Keratinocyte (primary cell): ENCODE measurements around the gene MRPL39. TPM values are rescaled to one million over a fixed set of nuclear protein-coding genes. Genes with fewer than 3 reads are reported as not detected.

ENCODE experiments used
- DNase-seq: peaks from one replicate; pipeline ENCODE4 v3.0.0-alpha.2; 2011; ENCODE audit warnings: low read depth, missing footprints, low spot score
- FAIRE-seq: peaks from 2 replicates; lab custom pipeline; 2011; peaks lifted over from hg19 to GRCh38; lab: Jason Lieb, UNC
- H2AFZ ChIP-seq: 2 replicates; pipeline ENCODE4 v1.6.0; 2012; ENCODE audit warnings: low read length, control low read depth, inconsistent platforms; ENCODE audit not compliant: control insufficient read depth
- H3K27ac ChIP-seq: 2 replicates; pipeline ENCODE4 v1.5.1; 2011; ENCODE audit warnings: low read length; ENCODE audit not compliant: control insufficient read depth, insufficient read depth
- H3K27me3 ChIP-seq: 3 replicates; pipeline ENCODE4 v1.6.0; 2011; ENCODE audit warnings: low read length; ENCODE audit not compliant: control insufficient read depth, insufficient read depth; ENCODE audit errors: extremely low read depth
- H3K36me3 ChIP-seq, 2 experiments: 2 replicates in 1 of 2; 3 replicates in 1 of 2; pipeline ENCODE4 v1.5.1; 2011; ENCODE audit warnings: low read length in 2 of 2, mild to moderate bottlenecking in 1 of 2; ENCODE audit not compliant: control insufficient read depth in 2 of 2, insufficient read depth in 2 of 2; ENCODE audit errors: extremely low read depth in 1 of 2
- H3K4me1 ChIP-seq: 3 replicates; pipeline ENCODE4 v1.5.1; 2011; ENCODE audit warnings: low read length; ENCODE audit not compliant: control insufficient read depth, insufficient read depth; ENCODE audit errors: extremely low read depth
- H3K4me2 ChIP-seq: 3 replicates; pipeline ENCODE4 v1.6.0; 2011; ENCODE audit warnings: low read depth, low read length; ENCODE audit not compliant: control insufficient read depth, insufficient read depth; ENCODE audit errors: extremely low read depth
- H3K4me3 ChIP-seq, 3 experiments: fragments of 200-600 bp in 1 of 3; sonication (generic) in 1 of 3; 2 replicates in 2 of 3; 3 replicates in 1 of 3; pipeline ENCODE4 v1.5.1; 2011 to 2016; ENCODE audit warnings: low read length in 3 of 3, mild to moderate bottlenecking in 3 of 3, control low read depth in 2 of 3, inconsistent platforms in 1 of 3, low read depth in 1 of 3, mixed read lengths in 1 of 3, mixed run types in 1 of 3, moderate library complexity in 1 of 3; ENCODE audit not compliant: control insufficient read depth in 2 of 3, insufficient read depth in 2 of 3; ENCODE audit errors: extremely low read depth in 1 of 3
- H3K79me2 ChIP-seq: 2 replicates; pipeline ENCODE4 v1.6.0; 2012; ENCODE audit warnings: low read length; ENCODE audit not compliant: control insufficient read depth, insufficient read depth
- H3K9ac ChIP-seq: 3 replicates; pipeline ENCODE4 v1.6.0; 2011; ENCODE audit warnings: low read length; ENCODE audit not compliant: control insufficient read depth, insufficient read depth; ENCODE audit errors: extremely low read depth
- H3K9me1 ChIP-seq: 3 replicates; pipeline ENCODE4 v1.6.0; 2011; ENCODE audit warnings: low read length; ENCODE audit not compliant: control insufficient read depth, insufficient read depth; ENCODE audit errors: extremely low read depth
- H3K9me3 ChIP-seq: 2 replicates; pipeline ENCODE4 v1.5.1; 2012; ENCODE audit warnings: low read depth, low read length; ENCODE audit not compliant: control insufficient read depth
- H4K20me1 ChIP-seq: 3 replicates; pipeline ENCODE4 v1.6.0; 2011; ENCODE audit warnings: low read length; ENCODE audit not compliant: control insufficient read depth, insufficient read depth; ENCODE audit errors: extremely low read depth
- CTCF ChIP-seq, 3 experiments: IDR thresholded peaks in 1 of 3; conservative IDR thresholded peaks in 1 of 3; optimal IDR thresholded peaks in 1 of 3; 2 replicates in 2 of 3; 3 replicates in 1 of 3; pipeline versions ENCODE3 to v1.5.1; 2011; ENCODE audit warnings: low read length in 3 of 3, mild to moderate bottlenecking in 3 of 3, moderate library complexity in 2 of 3, control low read depth in 1 of 3, inconsistent platforms in 1 of 3; ENCODE audit not compliant: insufficient read depth in 2 of 3; ENCODE audit errors: extremely low read depth in 1 of 3
- EZH2 ChIP-seq: IDR thresholded peaks from one replicate; pipeline ENCODE4 v1.6.1; 2012; ENCODE audit warnings: inconsistent platforms, mild to moderate bottlenecking, low read length, moderate library complexity
- dilution Hi-C: fragments of 300-500 bp; cut with MboI; formaldehyde crosslinking; loops from one replicate; pipeline ENCODE4 v1.7.0; 2020; ENCODE audit warnings: low sequenced_read_pairs; ENCODE audit not compliant: extremely low pct_ligation_motif_present
- polyA plus RNA-seq, 5 experiments: library from polyadenylated mRNA; depleted of rRNA in 3 of 5; stranded (reverse) in 3 of 5; stranded (forward) in 1 of 5; unstranded in 1 of 5; fragments of >200 nt; gene quantifications; 1 replicate in 1 of 5; 2 replicates in 3 of 5; 3 replicates in 1 of 5; pipeline versions ENCODE4 v1.2.1 to v1.2.3, GENCODE V29; 2011 to 2012; ENCODE audit warnings: missing spikeins in 2 of 5, low read depth in 1 of 5, low replicate concordance in 1 of 5

MRPL39 gene
- polyA plus RNA-seq, 1 donor (not counting 4 experiments of a cell fraction or from before 2014, with no cell fraction given), result 51.4 TPM

- dilution Hi-C loops, result no loop called here
- H3K9me3 ChIP-seq, result no peaks in the 10 kb centered on the region
These were observed 51.8 kb downstream of the MRPL39 start for GRCh38 chr21:25555492-25555891.

GRCh38 chr21:25552856-25553255, 54.4 kb downstream of the MRPL39 start:
- no peaks in the 10 kb centered on the region for H3K9me3 ChIP-seq
- no peak for TF ChIP-seq CTCF (optimal IDR thresholded peaks at IDR 0.05 in 1 of 3, IDR thresholded peaks at IDR 0.05 in 1 of 3, conservative IDR thresholded peaks at IDR 0.05 in 1 of 3; ENCODE audit: extremely low read depth in 1 of 3, insufficient read depth in 2 of 3, low read length in 3 of 3)
- no peaks in the 10 kb centered on the region for H3K9me1 ChIP-seq
- H3K4me3 ChIP-seq, result no peak overlapping the region
- H3K9ac ChIP-seq, result no peak overlapping the region
- H3K27me3 ChIP-seq, result no peaks in the 10 kb centered on the region
- H2AFZ ChIP-seq, result no peak overlapping the region
- no peak overlapping the region for H3K4me2 ChIP-seq
- no peaks in the 10 kb centered on the region for H3K4me1 ChIP-seq
- DNase-seq, result no peak
- H3K36me3 ChIP-seq, result no peaks in the 10 kb centered on the region
- dilution Hi-C loops, result no loop called here
- H4K20me1 ChIP-seq, result no peaks in the 10 kb centered on the region
- no peak overlapping the region for H3K27ac ChIP-seq
- H3K79me2 ChIP-seq, result no peaks in the 10 kb centered on the region
- no peak for FAIRE-seq

More at GRCh38 chr21:25555492-25555891, 51.8 kb downstream of the MRPL39 start:
- H3K27ac ChIP-seq, result no peak overlapping the region
- H3K9ac ChIP-seq, result no peak overlapping the region
- H3K79me2 ChIP-seq, result no peaks in the 10 kb centered on the region
- no peak for FAIRE-seq
- H4K20me1 ChIP-seq, result no peaks in the 10 kb centered on the region
- no peak overlapping the region for H2AFZ ChIP-seq
- DNase-seq, result no peak
- no peak overlapping the region for H3K4me2 ChIP-seq
- no peaks in the 10 kb centered on the region for H3K36me3 ChIP-seq
- TF ChIP-seq CTCF (optimal IDR thresholded peaks at IDR 0.05 in 1 of 3, IDR thresholded peaks at IDR 0.05 in 1 of 3, conservative IDR thresholded peaks at IDR 0.05 in 1 of 3; ENCODE audit: extremely low read depth in 1 of 3, insufficient read depth in 2 of 3, low read length in 3 of 3) (no peak), EZH2 (no peak)
- H3K4me3 ChIP-seq, result no peak overlapping the region
- peaks cover 2% of the 10 kb centered on the region for H3K4me1 ChIP-seq
- no peaks in the 10 kb centered on the region for H3K9me1 ChIP-seq
- no peaks in the 10 kb centered on the region for H3K27me3 ChIP-seq
